Stimulated activated CD4-positive, alpha-beta T cell treated with anti-CD3 and anti-CD28 coated beads, TNF-alpha, amount 100 ng/mL, for 4 hours (primary cell): ENCODE data around the gene ITPKB.
A peak's percentile ranks its signal among the peaks of the same experiment; 100 is the strongest.
"Not testable (repeated sequence)": the region's sequence is repeated elsewhere in the genome, so short reads cannot be mapped to it uniquely, and the experiment has no call there.

Experiments
- DNase-seq, 3 experiments: peaks; one replicate each; pipeline ENCODE4 v3.0.0-alpha.2; 2020; ENCODE audit warnings: low read depth in 3 of 3

The ITPKB gene

DNA sequence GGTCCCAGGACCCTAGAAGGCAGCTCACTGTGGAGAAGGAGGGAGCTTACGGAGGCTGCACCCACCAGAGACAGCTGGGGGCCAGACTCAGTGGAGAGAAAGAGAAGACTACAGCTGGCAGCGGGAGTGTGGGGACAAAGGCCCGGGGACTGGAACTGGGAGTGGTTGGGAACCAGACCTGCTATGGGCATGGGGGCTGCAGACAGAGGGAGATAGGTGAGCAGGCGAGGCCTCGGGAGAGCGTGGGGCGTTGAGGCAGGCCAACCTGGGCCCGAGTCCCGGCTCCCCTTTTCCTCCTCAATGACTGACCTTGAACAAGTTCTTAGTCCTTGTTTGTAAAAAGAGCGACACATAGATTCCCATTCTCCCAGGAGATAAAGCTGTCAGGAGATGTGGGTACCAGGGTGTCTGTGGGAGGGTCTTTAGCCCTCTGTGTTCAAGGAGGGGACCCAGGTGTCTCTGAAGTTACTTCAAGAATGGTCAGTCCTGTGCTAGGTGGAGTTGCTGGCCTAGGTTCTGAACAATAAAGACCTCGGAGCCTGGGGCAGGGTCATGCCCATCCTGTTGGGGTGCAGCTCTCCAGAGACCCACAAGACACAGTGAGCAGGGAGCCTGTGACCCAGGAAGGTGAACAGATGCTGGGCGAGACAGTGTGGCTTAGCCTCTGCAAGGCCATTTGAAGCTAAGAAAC, 87.9 kb downstream of the ITPKB start:
- no peak for DNase-seq

DNA sequence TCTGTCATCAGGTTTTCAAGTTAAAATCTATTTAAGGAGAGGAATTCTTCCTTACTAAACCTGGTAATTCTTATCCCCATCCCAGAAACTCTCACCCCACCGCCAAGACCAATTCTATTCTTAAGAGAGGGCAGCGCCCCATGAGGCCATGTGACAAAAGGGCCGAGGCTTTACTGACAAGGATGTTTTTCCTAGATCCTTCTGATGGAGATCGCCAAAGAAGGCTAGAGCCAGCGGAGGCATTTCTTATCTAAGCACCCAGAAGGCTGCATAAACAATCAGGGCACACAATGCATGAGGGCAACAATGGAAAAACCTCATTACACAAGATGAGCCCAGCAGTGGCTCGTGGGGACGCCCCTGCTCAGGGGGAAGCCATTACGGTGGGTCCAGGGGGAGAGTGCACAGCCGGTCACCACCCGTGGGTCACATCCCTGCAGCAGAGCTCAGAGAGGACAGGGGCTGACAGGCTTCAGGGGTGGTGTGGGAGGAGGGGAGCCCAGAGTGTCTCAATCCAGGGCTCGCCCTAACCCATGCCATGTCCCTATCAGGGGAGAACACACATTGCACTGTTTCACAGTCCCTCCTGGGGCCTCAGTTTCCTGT, 88.7 kb downstream of the ITPKB start:
- no peak for DNase-seq

DNA sequence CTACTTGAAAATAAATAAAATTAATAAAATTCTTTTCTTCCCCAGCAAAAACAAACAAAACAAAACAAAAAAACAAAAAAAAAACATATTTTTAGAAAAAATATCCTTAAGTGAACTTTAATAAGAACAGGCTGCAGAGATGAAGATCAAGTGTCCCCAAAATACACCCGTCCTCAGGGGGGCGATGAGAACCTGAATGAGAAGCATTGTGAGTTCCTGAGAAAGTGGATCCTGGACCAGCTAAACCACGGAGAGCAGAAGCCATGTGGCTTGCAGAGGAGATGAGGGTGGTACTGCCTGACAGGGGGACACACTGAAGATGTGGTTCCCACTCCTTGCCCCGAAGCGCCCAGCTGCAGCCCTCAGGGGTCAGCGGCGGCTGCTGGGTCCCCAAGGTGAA, 89.3 kb downstream of the ITPKB start:
- no peak for DNase-seq

DNA sequence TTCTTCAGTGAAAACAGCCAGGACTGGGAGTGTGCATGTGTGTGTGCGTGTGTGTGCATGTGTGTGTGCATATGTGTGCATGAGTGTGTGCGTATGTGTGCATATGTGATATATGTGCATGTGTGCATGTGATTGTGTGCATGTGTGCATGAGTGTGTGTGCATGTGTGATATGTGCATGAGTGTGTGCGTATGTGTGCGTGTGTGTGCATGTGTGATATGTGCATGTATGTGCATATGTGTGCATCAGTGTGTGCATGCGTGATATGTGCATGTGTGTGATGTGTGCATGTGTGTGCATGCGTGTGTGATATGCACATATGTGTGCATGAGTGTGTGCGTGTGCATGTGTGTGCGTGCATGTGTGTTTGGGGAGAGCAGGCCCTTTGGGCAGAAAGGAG, 89.8 kb downstream of the ITPKB start:
- no peak for DNase-seq

DNA sequence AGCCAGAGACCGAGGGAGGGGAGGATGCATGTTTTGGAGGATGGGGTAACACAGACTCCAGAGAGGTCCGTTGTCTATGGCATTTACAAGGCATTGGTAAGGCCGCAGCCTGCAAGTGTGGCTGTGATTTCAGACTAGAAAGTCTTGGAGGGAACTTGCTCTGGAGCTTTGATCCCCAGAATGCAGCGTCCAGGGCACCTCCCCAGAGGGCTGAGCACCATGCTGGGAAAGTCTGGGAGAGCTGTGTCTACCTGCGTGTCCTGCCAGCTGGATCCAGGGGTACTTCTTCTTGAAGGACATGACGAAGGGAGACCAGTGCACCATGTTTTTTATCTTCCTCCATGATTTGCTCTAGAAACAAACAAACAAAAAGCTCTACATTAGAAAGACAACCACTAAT, 90.7 kb downstream of the ITPKB start:
- DNase-seq, result no peak

DNA sequence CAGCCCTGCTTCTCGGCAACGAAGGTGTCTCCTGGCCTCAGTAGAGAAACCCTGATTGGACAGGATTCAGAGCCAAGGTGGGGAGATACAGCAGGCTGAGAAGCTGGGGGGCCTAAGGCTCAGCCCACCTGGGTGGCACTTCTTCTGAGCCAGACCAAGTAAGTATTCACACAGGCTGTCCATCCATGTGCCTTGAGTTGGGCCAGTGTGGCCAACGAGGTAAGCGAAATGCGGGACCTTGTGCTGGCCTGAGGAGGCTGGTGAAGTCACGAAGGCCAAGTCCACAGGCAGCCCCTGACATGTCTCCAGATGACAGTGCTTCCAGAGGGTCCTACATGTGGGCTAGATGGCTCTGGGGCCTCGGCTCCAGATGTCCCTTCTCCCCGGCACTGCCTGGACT, 91.4 kb downstream of the ITPKB start:
- DNase-seq, result no peak

DNA sequence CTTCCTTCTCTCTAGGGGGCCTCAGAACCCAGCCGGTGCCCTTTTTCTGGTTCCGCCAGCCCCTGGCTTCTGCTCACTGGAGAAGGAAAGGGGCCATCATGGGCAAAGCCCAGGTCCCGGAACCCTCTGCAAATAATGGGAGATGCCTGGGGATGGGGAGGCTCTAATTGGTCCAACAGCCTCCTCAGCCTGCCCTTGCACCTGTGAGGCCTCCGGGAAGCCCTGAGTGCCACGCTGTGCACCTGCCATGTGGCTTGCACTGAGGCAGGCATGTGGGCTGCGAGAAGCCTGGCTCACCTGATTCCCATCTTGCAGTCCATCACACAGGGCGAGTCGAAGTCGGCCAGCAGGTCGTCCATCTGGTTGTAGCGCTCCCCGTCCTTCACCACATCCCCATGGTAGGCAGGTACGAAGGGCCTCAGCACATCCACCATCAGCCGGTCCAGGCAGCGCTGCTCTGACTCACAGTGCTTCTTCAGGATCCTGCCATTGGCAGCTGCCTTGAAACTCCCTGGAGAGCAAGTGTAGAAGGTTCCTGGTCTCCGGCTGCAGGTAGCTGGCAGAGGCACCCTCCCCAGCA, 92.1 kb downstream of the ITPKB start:
- no peak for DNase-seq

DNA sequence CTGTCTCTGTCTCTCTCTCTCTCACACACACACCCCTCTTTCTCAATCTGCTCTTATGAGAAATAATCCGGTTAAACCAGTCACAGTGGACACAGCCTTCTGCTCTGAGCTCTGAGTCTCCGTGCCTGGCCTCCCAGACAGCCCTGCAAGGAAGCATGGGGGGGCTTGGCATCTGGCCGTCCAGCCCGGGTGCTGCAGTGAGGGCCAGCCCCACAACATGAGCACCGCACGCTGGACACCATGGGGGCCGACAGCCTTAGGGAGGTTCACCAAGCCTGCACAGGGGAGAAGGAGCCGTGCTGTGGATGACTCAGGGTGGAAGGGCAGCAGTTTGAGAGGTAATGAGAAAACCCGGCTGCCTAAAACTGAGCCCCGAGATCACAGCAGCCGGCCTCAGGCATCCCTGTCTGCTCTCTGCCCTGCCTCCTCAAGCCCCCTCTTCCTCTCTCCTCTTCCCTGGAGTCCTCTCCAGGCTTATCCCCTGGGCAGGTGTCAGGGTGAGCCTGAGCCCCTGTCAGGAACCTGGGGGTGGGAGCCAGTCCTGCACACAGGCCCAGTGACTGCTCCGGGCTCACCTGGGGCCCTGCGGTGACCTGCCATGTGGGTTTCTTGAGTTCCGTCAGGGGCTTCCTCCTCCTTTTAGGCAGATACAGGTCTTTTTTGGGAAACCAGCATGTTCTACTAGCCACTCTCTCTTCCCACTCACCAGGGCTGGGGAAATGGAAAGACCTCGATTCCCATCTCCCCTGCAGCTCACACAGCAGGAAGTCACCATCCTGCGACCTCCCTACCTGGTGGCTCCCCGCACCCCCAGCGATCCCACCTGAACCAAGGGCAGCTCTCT, 92.8 kb downstream of the ITPKB start:
- no peak for DNase-seq

DNA sequence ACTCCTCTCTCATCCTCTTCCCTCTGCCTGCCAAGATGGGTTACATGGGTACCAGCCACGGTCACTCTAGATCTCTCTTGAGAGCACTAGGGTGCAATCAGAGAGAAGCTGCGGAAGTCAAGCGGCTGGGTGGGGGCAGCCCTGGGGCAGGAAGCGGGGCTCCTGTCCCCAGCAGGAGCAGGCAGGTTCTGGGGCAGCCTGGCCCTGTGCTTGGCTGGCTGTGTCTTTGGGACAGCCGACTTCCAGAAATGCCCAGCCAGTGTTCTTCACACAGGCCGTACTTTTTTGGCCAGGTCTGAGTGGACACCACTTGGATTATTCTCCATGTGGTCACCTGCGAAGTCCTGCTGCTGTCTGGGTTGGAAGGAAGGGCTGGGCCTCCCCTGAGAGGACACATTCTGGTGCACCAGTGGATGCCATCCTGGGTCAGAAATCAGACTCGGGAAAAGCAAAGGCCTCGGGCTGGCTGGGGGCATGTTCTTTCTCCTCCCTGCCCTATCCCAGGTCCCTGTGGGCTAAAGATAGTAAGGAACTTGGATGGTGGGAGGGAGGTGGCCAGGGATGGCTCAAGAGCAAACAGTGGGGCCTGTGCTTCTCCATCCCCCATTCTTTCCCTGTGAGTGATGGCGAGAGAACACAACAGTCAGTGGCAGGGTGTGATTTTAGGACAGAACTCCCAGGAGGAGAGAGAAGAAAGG, 93.7 kb downstream of the ITPKB start:
- DNase-seq, result no peak

DNA sequence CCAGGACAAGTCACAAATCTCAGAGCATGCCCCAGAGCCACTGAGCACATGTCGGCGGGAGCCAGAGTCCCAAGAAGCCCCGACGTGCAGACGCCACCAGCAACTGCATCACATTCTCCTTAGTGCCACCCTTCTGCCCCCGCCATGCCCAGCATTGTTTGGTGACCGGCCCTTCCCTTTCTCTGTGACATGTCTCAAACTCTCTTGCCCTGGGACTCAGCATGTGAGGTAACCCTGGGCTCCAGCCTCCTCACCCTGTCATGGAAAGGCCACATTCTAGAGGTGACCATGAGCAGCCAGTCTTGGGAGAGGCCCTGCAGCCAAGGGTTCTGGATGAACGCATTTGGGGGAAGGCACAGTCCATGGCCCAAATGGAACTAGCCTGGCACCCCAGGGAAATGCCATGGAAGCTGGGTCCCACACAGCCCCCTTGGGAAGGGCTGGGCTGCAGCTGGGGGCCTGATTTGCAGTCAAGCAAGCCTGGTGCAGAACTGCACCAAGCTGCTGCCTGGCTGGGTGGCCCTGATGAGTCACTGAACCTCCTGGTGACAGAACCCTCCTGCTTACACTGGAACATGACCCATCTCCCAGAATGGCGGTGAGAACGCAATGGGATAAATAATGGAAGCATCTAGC, 94.4 kb downstream of the ITPKB start:
- DNase-seq, result no peak

DNA sequence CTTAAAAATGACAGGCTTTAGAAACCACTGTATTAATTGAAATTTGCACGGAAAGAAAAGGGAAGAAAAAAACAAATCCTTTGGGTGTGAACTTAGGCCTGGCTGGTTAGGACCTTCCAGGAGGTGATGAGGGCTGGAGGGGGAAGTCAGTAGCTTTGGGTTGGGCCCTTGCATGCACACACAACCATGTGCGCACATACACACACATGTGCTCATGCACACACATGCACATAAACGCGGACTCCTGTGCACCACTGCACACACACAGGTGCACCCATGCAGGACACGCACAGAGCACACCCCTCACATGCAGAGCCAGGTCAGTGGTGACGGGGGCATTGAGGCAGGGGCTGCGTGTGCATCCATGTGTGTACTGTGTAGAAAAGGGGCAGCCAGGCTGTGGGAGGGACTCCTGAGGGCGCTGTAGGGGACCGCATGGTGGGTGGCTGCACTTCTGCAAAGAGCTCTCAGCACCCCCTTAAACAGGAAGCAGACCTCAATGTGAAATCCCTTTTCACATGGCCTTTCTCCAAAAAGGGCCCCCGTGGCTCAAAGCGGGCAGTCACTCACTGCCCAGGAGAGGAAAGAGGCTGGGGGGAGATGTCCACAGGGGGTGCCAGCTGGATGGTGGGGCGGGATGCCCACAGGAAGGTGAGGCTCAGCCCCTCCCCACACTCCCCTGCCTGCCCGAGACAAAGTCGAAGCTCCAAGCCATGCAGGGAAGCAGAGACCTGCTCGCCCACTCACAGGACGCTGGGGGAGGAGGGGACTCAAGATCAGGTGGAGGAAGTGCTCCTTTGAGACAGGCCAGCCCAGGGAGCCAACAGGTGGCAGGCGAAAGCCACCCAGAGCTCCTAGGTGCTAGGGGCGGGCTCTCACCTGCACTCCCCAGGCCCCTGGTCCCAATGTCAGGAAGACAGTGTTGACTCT, 95.2 kb downstream of the ITPKB start:
- DNase-seq, result no peak

DNA sequence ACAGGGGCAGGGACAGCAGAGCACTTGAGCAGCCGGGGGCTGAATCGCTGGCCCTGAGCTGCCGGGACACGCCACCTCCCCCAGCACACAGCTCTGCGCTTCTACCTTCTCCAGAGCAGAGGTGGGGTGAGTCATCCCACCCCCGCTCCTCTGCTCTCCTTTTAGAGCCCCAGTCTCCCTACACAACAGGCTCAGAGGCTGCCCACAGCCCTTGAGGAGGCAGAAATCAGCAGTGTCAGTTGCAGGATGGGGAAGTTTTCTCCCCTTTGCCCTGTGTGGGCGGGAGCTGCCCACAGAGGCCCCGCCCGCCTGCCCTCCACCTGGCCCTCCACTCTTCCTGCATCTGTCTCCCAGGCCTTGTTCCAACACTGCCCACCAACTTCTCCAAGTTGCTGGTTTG, 95.9 kb downstream of the ITPKB start:
- DNase-seq, result peak in 2 of 3 experiments; percentile 67

DNA sequence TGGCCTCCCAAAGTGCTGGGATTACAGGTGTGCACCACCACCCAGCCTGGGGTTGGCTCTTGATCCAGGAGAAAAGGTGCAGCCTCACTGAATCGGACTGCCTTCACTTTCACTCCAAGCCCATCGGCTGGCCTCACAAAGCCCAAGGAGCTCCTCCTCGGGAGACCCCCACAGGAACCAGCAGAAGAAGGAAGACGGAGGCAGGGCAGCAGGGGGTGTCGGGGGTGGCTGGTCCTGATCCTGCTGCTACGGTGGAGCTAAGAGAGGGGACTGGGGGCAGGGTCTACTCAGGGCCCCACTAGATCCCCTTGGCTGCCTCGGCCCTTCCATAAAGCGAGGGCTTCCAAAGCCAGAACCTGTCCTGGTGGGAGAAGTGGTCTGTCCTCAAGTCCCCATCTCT, 96.7 kb downstream of the ITPKB start:
- no peak for DNase-seq

DNA sequence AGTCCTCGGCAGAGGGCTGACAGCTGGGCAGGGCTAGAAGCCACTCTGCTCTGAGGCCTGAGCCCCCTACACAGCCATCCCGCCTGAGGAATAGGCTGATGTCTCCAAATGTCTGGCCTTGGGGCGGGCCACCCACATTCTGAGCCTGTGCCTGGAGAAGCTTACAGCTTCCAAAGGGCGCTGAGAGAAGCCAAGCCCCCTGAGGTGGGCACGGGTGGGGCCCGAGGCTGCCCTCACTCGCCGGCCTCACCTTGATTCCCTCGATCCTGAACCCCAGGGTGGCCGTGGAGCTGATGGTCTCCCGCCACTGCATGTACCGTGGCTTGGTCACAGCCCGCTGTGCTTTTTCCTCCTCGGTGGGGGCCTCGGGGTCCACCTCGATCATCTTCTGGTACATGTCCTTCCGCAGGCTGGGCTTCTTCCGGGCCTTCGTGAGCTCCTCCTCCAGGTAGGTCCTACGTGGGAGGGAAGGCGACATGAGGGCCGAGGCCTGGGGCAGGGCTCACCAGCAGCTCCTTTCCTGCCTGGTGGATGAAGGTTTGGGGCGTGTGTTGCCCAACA, 97.3 kb downstream of the ITPKB start:
- no peak for DNase-seq

DNA sequence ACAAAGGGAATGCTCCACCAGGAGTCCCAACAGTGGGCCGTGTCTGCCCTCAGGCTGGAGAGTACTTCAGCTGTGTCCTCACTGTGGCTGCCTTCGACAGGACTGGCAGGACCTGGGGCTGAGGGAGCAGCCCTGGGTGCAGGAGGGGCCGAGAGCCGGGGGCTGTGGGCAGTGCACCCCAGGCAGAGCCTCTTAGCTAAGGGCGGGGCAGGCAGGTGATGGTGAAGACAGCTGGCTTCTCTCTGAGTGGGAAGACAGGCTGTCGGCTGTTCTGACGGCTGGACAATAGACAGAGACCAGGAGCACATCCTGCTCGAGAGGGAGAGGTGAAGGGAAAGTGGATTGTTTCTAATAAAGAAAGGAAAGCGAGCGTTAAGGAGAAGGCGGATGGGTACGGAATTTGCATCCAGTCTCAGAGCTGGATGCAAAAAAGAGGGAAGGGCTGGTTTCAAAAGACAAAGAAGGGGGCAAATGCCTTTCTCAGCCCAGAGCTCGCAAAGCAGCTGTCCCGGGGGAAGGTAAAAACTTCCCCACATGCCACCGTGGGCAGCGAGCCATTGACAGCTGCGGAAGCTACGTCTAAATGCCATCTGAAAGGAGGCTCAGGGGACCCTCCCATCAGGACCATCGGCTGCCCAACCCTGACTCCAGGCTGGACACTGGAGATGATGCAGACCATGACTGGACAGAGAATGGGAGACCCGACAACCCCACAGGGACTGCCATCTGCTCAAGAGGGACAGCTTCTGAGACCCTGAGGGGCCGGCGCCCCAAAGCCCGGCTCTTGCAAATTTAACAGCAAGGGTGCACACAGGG, 98.6 kb downstream of the ITPKB start:
- no peak for DNase-seq

DNA sequence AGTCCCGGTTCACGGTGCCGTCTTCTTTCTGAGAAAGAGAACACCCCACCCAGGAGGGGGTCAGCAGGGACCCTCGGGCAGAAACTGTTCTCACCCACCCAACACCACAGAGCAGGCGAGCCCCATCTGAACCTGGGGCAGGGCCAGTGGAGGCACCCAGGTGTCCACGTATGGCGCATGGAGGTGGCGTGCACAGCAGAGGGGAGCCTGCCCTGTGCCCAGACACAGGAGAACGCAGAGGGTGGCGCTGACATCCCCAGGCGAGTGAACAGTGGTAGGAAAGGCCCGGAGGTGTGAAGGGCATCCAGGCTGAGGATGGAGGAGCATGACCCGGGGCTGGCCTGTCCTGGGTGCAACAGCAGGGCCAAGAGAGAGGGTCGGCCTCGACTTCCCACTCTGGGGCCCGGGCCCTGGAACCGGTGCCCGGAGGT, 99.4 kb downstream of the ITPKB start:
- no peak for DNase-seq

DNA sequence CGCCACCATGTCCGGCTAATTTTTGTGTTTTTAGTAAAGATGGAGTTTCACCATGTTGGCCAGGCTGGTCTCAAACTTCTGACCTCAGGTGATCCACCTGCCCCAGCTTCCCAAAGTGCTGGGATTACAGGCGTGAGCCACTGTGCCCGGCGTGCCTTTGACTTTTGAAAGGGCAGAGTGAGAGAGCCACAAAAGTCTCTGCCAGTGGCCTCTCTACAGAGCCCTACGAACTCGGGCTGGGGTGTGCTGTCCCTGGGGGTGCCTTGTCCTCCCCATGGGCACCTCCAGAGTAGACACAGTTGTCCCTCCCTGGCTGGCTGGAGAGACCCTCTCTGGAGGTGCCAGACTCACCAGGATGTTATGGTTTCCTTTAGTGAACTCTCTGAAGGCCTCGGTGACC, 99.9 kb downstream of the ITPKB start:
- not testable (repeated sequence) for DNase-seq

DNA sequence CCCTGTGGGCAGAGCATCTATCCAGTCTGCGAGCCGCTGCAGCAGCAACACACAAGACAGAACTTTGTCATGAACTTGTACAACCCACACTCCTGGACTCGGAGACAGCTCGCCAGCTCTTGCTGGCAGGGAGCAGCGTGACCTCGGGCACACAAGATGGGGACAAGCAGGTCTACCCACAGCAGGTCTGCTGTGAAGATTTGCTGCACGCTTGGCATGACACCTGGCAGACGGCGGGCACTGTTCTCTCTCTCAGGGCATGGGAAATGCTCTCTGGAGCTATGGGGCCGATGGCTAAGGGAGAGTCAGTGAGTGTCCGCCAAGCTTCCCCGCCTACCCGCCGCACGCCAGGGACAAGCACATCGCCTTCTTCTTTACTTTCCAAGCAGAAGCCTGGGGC, 100.5 kb downstream of the ITPKB start:
- no peak for DNase-seq

DNA sequence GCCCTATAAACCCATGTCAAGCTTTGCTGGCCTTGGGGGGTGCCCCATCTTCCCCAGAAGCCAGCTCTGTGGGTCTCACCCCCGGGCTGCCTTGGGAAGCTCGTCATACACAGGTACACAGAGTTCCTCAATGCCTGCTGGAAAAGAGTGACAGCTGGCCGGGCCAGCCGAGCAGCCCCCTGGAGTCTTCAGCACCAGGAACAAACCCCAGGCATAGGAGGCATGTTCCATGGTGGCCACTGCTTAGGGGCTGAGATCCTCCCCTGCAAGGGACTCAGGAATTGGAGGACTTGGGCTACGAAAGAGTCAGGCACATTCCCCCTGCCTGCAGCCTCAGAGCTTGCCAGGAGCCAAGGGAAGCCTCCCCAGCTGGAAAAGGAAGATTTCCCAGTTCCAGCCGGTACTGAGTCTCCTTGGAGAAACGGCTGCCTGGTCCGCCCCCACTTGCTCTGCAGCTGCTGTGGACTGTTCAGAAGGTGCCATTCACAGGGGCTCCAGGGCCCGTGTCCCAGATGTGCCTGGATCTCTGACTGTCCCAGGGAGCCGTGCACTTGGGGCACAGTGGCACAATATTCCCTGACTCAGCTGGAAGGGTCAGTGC, 101.0 kb downstream of the ITPKB start:
- no peak for DNase-seq
